Measurements from ENCODE around the gene FLYWCH2. TPM values are rescaled to one million over a fixed set of nuclear protein-coding genes. Genes with fewer than 3 reads are reported as not detected.

Gene FLYWCH2
- total and polyA plus RNA-seq, 2 of the 13 experiments (the other 11 are each of a cell fraction or from before 2014, with no cell fraction given): 16.9 to 19.8 TPM

- peak; percentile 49; the same call in 1 of the 2 replicates for TF ChIP-seq ZNF430 (CRISPR knock-in tag; IDR thresholded peaks at IDR 0.05)
- TF ChIP-seq JUN (CRISPR knock-in tag; IDR thresholded peaks at IDR 0.05): 0 out of 2 replicates have a peak, but pooled peaks have one; percentile 31
- TF ChIP-seq ZNF160 (CRISPR knock-in tag; IDR thresholded peaks at IDR 0.05): peak; percentile 73; the same call in 1 of the 2 replicates
- no peak for TF ChIP-seq JARID2 (CRISPR knock-in tag; IDR thresholded peaks at IDR 0.05; ENCODE audit: insufficient replicate concordance)
- TF ChIP-seq FOXA3 (CRISPR knock-in tag; IDR thresholded peaks at IDR 0.05): peak; percentile 38
- TF ChIP-seq TBL1XR1 (IDR thresholded peaks at IDR 0.05; ENCODE audit: borderline replicate concordance, low read length, partially characterized antibody): no peak
- 0 out of 2 replicates have a peak, but pooled peaks have one; percentile 55 for TF ChIP-seq ZNF747 (CRISPR knock-in tag; IDR thresholded peaks at IDR 0.05; ENCODE audit: borderline replicate concordance)
- TF ChIP-seq GATAD2A (CRISPR knock-in tag; IDR thresholded peaks at IDR 0.05): peak; percentile 42; the same call in 1 of the 2 replicates
- TF ChIP-seq HOXA3 (CRISPR knock-in tag; IDR thresholded peaks at IDR 0.05): peak; percentile 65; the same call in 1 of the 2 replicates
- TF ChIP-seq, protein P1, sequence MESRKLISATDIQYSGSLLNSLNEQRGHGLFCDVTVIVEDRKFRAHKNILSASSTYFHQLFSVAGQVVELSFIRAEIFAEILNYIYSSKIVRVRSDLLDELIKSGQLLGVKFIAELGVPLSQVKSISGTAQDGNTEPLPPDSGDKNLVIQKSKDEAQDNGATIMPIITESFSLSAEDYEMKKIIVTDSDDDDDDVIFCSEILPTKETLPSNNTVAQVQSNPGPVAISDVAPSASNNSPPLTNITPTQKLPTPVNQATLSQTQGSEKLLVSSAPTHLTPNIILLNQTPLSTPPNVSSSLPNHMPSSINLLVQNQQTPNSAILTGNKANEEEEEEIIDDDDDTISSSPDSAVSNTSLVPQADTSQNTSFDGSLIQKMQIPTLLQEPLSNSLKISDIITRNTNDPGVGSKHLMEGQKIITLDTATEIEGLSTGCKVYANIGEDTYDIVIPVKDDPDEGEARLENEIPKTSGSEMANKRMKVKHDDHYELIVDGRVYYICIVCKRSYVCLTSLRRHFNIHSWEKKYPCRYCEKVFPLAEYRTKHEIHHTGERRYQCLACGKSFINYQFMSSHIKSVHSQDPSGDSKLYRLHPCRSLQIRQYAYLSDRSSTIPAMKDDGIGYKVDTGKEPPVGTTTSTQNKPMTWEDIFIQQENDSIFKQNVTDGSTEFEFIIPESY (CRISPR knock-in tag; IDR thresholded peaks at IDR 0.05): 0 out of 2 replicates have a peak, but pooled peaks have one; percentile 8
- TF ChIP-seq RFXAP (CRISPR knock-in tag; IDR thresholded peaks at IDR 0.05; ENCODE audit: borderline replicate concordance): peak; percentile 58; the same call in 1 of the 2 replicates
- TF ChIP-seq MYPOP (CRISPR knock-in tag; IDR thresholded peaks at IDR 0.05): peak; percentile 59; the same call in 1 of the 2 replicates
- TF ChIP-seq ZNF713 (CRISPR knock-in tag; IDR thresholded peaks at IDR 0.05): 0 out of 2 replicates have a peak, but pooled peaks have one; percentile 69
- peak; percentile 65; the same call in 1 of the 2 replicates for TF ChIP-seq ZSCAN25 (CRISPR knock-in tag; IDR thresholded peaks at IDR 0.05)
- TF ChIP-seq ZNF770 (CRISPR knock-in tag; IDR thresholded peaks at IDR 0.05): peak; percentile 78
- TF ChIP-seq ARHGAP35 (CRISPR knock-in tag; IDR thresholded peaks at IDR 0.05; ENCODE audit: borderline replicate concordance): peak; percentile 65; the same call in 1 of the 2 replicates
- TF ChIP-seq ZNF724P (CRISPR knock-in tag; IDR thresholded peaks at IDR 0.05; ENCODE audit: borderline replicate concordance): 0 out of 2 replicates have a peak, but pooled peaks have one; percentile 8
- TF ChIP-seq CEBPG (CRISPR knock-in tag; IDR thresholded peaks at IDR 0.05): 0 out of 2 replicates have a peak, but pooled peaks have one; percentile 8
- TF ChIP-seq LRRFIP1 (CRISPR knock-in tag; conservative IDR thresholded peaks at IDR 0.05): no peak
- TF ChIP-seq ZNF775 (CRISPR knock-in tag; IDR thresholded peaks at IDR 0.05; ENCODE audit: borderline replicate concordance): no peak
- no peak for TF ChIP-seq NFATC3 (CRISPR knock-in tag; IDR thresholded peaks at IDR 0.05)
- no peak for TF ChIP-seq ZNF768 (CRISPR knock-in tag; IDR thresholded peaks at IDR 0.05)
These were observed at the start of gene FLYWCH2 (continued) for GRCh38 chr16:2882650-2883457.

Data from HepG2 (cell line).